ENCODE data around the gene SLC30A7. TPM values are rescaled to one million over a fixed set of nuclear protein-coding genes. Genes with fewer than 3 reads are reported as not detected.
A peak's percentile ranks its signal among the peaks of the same experiment; 100 is the strongest.

SLC30A7 gene
- total and polyA plus RNA-seq, 2 of the 13 experiments (the other 11 are each of a cell fraction or from before 2014, with no cell fraction given), result 8.3 to 40.8 TPM

DNA sequence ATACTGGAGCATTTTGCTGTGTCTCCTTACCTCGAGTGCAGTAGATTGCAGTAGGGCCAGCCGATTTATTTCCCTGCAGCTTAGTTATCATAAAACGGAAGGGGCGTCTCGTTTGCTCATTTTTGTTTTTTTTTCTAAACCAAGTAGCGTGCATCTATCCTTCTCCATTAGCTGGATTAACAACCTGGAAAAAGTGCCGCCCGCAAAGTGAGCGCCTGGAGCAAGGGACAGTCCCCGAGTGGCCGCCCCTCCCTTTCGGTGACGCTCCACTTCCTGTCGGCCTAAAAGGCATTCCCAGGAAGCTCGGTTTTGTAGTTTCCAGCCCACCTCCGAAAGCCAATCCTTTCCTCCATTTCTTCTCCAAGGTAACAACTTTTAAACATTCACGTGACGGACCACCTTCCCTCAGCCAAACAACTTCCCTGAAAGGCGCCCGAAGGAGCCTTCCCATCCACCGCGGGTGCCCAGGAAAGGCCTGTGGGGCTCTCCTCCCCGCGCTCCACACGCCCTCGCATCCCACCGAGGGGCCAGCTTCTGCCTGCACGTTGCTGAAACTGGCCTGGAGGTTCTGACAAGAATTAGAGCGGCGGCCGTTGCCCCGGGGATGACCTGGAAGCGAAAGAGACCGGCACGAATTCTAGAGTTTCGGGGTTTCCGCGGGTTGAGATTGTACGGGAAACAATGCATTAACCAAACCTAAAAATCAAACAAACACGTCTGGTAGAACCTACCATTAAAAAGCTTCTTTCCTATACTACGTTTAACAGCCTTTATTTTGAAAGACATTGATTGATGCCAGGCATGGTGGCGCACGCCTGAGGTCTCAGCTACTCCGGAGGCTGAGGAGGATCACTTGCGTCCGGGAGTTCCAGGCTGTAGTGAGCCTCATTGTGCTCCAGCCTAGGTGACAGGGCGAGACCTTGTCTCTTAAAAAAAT, 1.0 kb upstream of the SLC30A7 start, which contains the start of gene EXTL2 (continued):
- no peak for TF ChIP-seq ONECUT2 (CRISPR knock-in tag; IDR thresholded peaks at IDR 0.05)
- peak; percentile 65 for TF ChIP-seq TAF1 (CRISPR knock-in tag; IDR thresholded peaks at IDR 0.05)
- TF ChIP-seq, protein P1, sequence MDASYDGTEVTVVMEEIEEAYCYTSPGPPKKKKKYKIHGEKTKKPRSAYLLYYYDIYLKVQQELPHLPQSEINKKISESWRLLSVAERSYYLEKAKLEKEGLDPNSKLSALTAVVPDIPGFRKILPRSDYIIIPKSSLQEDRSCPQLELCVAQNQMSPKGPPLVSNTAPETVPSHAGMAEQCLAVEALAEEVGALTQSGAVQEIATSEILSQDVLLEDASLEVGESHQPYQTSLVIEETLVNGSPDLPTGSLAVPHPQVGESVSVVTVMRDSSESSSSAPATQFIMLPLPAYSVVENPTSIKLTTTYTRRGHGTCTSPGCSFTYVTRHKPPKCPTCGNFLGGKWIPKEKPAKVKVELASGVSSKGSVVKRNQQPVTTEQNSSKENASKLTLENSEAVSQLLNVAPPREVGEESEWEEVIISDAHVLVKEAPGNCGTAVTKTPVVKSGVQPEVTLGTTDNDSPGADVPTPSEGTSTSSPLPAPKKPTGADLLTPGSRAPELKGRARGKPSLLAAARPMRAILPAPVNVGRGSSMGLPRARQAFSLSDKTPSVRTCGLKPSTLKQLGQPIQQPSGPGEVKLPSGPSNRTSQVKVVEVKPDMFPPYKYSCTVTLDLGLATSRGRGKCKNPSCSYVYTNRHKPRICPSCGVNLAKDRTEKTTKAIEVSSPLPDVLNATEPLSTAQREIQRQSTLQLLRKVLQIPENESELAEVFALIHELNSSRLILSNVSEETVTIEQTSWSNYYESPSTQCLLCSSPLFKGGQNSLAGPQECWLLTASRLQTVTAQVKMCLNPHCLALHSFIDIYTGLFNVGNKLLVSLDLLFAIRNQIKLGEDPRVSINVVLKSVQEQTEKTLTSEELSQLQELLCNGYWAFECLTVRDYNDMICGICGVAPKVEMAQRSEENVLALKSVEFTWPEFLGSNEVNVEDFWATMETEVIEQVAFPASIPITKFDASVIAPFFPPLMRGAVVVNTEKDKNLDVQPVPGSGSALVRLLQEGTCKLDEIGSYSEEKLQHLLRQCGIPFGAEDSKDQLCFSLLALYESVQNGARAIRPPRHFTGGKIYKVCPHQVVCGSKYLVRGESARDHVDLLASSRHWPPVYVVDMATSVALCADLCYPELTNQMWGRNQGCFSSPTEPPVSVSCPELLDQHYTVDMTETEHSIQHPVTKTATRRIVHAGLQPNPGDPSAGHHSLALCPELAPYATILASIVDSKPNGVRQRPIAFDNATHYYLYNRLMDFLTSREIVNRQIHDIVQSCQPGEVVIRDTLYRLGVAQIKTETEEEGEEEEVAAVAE (CRISPR knock-in tag; IDR thresholded peaks at IDR 0.05; ENCODE audit: borderline replicate concordance), result no peak
- TF ChIP-seq ZNF441 (CRISPR knock-in tag; IDR thresholded peaks at IDR 0.05; ENCODE audit: borderline replicate concordance), result 0 out of 2 replicates have a peak, but pooled peaks have one; percentile 52
- TF ChIP-seq, protein P2, sequence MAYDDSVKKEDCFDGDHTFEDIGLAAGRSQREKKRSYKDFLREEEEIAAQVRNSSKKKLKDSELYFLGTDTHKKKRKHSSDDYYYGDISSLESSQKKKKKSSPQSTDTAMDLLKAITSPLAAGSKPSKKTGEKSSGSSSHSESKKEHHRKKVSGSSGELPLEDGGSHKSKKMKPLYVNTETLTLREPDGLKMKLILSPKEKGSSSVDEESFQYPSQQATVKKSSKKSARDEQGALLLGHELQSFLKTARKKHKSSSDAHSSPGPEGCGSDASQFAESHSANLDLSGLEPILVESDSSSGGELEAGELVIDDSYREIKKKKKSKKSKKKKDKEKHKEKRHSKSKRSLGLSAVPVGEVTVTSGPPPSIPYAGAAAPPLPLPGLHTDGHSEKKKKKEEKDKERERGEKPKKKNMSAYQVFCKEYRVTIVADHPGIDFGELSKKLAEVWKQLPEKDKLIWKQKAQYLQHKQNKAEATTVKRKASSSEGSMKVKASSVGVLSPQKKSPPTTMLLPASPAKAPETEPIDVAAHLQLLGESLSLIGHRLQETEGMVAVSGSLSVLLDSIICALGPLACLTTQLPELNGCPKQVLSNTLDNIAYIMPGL (CRISPR knock-in tag; IDR thresholded peaks at IDR 0.05; ENCODE audit: borderline replicate concordance in 1 of 2, low read depth in 1 of 2), result no peak
- peak; percentile 83 for TF ChIP-seq ASH2L (IDR thresholded peaks at IDR 0.05; ENCODE audit: insufficient read length, low read depth, low read length)
- peak; percentile 57; the same call in 1 of the 2 replicates for TF ChIP-seq ZNF460 (CRISPR knock-in tag; IDR thresholded peaks at IDR 0.05; ENCODE audit: borderline replicate concordance)
- 0 out of 2 replicates have a peak, but pooled peaks have one; percentile 54 for TF ChIP-seq KDM5A (IDR thresholded peaks at IDR 0.05; ENCODE audit: borderline replicate concordance, low read length)
- TF ChIP-seq, protein P3, sequence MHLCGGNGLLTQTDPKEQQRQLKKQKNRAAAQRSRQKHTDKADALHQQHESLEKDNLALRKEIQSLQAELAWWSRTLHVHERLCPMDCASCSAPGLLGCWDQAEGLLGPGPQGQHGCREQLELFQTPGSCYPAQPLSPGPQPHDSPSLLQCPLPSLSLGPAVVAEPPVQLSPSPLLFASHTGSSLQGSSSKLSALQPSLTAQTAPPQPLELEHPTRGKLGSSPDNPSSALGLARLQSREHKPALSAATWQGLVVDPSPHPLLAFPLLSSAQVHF (CRISPR knock-in tag; IDR thresholded peaks at IDR 0.05), result no peak
- no peak for TF ChIP-seq ZNF562 (CRISPR knock-in tag; IDR thresholded peaks at IDR 0.05; ENCODE audit: borderline replicate concordance)
- TF ChIP-seq, protein P4, sequence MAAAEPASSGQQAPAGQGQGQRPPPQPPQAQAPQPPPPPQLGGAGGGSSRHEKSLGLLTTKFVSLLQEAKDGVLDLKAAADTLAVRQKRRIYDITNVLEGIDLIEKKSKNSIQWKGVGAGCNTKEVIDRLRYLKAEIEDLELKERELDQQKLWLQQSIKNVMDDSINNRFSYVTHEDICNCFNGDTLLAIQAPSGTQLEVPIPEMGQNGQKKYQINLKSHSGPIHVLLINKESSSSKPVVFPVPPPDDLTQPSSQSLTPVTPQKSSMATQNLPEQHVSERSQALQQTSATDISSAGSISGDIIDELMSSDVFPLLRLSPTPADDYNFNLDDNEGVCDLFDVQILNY (CRISPR knock-in tag; conservative IDR thresholded peaks at IDR 0.05), result no peak
- TF ChIP-seq, protein P5, sequence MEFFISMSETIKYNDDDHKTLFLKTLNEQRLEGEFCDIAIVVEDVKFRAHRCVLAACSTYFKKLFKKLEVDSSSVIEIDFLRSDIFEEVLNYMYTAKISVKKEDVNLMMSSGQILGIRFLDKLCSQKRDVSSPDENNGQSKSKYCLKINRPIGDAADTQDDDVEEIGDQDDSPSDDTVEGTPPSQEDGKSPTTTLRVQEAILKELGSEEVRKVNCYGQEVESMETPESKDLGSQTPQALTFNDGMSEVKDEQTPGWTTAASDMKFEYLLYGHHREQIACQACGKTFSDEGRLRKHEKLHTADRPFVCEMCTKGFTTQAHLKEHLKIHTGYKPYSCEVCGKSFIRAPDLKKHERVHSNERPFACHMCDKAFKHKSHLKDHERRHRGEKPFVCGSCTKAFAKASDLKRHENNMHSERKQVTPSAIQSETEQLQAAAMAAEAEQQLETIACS (CRISPR knock-in tag; IDR thresholded peaks at IDR 0.05), result no peak
